ENCODE results near the gene NFATC3. TPM values are rescaled to one million over a fixed set of nuclear protein-coding genes. Genes with fewer than 3 reads are reported as not detected.
A peak's percentile ranks its signal among the peaks of the same experiment; 100 is the strongest.

Gene NFATC3
- total RNA-seq, result 10 to 100 TPM; 39.5 to 54.5 (median 45.6) TPM

DNA sequence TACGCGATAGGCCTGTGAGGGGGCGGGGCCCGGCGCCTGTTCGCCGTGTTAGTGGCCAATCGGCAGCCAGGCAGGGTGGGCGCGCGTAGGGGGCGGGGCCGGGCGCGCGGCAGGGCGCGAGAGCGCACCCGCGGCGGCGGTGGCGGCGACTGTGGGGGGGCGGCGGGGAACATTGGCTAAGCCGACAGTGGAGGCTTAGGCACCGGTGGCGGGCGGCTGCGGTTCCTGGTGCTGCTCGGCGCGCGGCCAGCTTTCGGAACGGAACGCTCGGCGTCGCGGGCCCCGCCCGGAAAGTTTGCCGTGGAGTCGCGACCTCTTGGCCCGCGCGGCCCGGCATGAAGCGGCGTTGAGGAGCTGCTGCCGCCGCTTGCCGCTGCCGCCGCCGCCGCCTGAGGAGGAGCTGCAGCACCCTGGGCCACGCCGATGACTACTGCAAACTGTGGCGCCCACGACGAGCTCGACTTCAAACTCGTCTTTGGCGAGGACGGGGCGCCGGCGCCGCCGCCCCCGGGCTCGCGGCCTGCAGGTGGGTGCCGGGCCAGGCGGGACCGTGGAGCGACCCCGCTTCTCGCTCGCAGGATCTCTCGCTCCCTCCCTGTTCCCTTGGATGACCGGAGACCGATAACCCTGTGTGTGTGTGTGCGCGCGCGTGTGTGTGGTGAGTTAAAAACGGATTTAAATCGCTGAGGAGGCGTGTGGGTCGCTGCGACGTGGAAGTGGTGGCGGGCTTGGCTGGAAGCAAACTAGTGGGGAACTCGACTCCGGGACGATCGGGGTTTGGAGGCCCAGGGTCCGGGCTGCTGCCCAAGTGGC, at the start of gene NFATC3:
NFATC3 (plus strand) TSS at position 112 of the 813 bp plus-strand sequence; CDS start at position 424, 312 bp downstream.
- peak; percentile 88 for ATAC-seq (ENCODE audit: low FRiP score)
- TF ChIP-seq, protein P1, sequence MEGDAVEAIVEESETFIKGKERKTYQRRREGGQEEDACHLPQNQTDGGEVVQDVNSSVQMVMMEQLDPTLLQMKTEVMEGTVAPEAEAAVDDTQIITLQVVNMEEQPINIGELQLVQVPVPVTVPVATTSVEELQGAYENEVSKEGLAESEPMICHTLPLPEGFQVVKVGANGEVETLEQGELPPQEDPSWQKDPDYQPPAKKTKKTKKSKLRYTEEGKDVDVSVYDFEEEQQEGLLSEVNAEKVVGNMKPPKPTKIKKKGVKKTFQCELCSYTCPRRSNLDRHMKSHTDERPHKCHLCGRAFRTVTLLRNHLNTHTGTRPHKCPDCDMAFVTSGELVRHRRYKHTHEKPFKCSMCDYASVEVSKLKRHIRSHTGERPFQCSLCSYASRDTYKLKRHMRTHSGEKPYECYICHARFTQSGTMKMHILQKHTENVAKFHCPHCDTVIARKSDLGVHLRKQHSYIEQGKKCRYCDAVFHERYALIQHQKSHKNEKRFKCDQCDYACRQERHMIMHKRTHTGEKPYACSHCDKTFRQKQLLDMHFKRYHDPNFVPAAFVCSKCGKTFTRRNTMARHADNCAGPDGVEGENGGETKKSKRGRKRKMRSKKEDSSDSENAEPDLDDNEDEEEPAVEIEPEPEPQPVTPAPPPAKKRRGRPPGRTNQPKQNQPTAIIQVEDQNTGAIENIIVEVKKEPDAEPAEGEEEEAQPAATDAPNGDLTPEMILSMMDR (IDR thresholded peaks at IDR 0.05), result no peak
- DNase-seq (ENCODE audit: low spot score), result peak; percentile 86

DNA sequence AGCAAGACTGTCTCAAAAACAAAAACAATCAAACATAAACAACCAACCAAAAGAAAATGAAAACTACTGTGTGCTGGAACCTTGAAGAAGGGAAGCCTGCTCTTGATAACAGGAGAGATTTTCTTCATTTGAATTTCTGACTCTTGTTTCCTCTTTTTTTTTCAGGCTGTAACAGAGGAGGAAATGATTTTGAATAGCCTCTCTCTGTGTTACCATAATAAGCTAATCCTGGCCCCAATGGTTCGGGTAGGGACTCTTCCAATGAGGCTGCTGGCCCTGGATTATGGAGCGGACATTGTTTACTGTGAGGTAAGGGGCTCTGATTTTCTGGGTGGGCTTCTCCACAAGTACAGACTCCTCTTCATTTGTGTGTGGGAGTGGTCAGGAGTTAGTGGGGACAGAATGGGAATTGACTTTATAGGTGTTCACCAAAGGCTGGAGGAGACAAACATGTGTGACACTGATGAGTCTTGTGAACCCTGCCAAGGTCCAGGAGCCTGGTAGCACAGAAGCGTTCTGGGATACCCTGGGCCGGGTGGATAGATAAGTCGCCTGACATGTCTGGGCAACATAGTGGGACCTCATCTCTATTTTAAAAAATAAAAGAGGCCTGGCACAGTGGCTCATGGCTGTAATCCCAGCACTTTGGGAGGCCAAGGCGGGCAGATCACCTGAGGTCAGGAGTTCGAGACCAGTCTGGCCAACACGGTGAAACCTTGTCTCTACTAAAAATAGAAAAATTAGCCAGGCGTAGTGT, 47.2 kb upstream of the NFATC3 start:
- DNase-seq (ENCODE audit: low spot score) (no peak), ATAC-seq (ENCODE audit: low FRiP score) (no peak)
- TF ChIP-seq, protein P1 (IDR thresholded peaks at IDR 0.05), result no peak

DNA sequence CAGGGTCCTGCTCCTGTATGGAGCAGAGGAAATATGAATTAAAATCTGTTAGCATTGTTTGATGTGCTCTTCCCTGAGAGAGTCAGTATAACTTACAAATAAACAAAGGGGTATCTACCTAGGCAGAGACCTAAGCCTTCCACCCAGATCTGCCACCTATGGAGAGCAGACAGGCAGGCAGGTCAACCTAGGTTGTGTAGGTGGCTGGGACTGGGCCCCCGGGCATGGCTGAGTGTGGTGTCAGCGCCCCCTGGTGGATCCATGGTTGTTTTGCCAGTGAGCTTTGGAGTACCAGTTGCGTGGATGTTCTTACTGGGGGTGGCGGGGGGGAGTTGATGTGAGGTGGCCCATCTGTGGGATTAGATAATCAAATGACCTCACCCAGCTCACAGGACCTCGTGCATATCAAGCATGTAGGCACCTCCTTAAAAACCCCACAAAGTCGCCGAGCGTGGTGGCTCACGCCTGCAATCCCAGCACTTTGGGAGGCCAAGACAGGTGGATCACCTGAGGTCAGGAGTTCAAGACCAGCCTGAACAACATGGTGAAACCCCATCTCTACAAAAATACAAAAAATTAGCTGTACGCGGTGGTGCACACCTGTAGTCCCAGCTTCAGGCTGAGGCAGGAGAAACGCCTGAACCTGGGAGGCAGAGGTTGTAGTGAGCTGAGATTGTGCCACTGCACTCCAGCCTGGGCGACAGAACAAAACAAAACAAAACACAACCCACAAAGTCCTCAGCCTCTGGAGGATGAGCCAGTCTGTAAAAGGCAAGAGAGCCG, 44.5 kb upstream of the NFATC3 start:
- peak; percentile 92 for DNase-seq (ENCODE audit: low spot score)
- peak; percentile 90 for ATAC-seq (ENCODE audit: low FRiP score)

GRCh38 chr16:68041783-68042182, 43.4 kb upstream of the NFATC3 start:
- DNase-seq (ENCODE audit: low spot score), result no peak
- TF ChIP-seq, protein P1 (IDR thresholded peaks at IDR 0.05), result no peak
- ATAC-seq (ENCODE audit: low FRiP score), result no peak

More for the DNA sequence above, 44.5 kb upstream of the NFATC3 start:
- TF ChIP-seq, protein P1 (IDR thresholded peaks at IDR 0.05), result peak in 2 of 3 donors; percentile 51 to 61

DNA sequence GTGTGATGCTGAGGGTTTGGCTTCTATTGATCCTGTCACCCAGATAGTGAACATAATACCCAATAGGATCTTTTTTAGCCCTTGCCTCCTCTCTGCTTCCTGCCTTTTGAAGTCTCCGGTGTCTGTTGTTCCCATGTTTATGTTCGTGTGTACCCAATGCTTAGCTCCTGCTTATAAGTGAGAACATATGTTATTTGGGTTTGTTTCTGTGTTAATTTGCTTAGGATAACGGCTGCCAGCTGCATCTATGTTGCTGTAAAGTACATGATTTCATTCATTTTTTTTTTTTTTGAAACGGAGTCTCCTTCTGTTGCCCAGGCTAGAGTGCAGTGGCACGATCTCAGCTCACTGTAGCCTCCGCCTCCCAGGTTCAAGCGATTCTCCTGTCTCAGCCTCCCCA, 39.1 kb upstream of the NFATC3 start:
- ATAC-seq (ENCODE audit: low FRiP score) (no peak), DNase-seq (ENCODE audit: low spot score) (no peak)
- TF ChIP-seq, protein P1 (IDR thresholded peaks at IDR 0.05), result no peak

GRCh38 chr16:68047987-68048386, 37.2 kb upstream of the NFATC3 start:
- ATAC-seq (ENCODE audit: low FRiP score), result no peak
- TF ChIP-seq, protein P1 (IDR thresholded peaks at IDR 0.05), result no peak
- DNase-seq (ENCODE audit: low spot score), result no peak

Data from omental fat pad (tissue), 4 donors.